HepG2 (cell line): ENCODE data around the gene NDUFS2. TPM values are rescaled to one million over a fixed set of nuclear protein-coding genes. Genes with fewer than 3 reads are reported as not detected.
A peak's percentile ranks its signal among the peaks of the same experiment; 100 is the strongest.

Experiments used
- CTCF ChIP-seq: sonication (generic); formaldehyde crosslinking; IDR thresholded peaks from 2 replicates; pipeline ENCODE4 v1.5.0; 2020; ENCODE audit warnings: mild to moderate bottlenecking, missing genetic modification reagents, moderate library complexity
- HIVEP1 ChIP-seq: sonication (generic); formaldehyde crosslinking; IDR thresholded peaks from 2 replicates; pipeline ENCODE4 v1.4.0; 2020; ENCODE audit warnings: mild to moderate bottlenecking, missing genetic modification reagents
- HMGXB3 ChIP-seq: sonication (generic); formaldehyde crosslinking; IDR thresholded peaks from 2 replicates; pipeline ENCODE4 v1.4.0; 2020; ENCODE audit warnings: missing genetic modification reagents, borderline replicate concordance
- HNF4A ChIP-seq: sonication (generic); formaldehyde crosslinking; IDR thresholded peaks from 2 replicates; pipeline ENCODE4 v1.4.0; 2020; ENCODE audit warnings: missing genetic modification reagents
- HNF4G ChIP-seq, 2 experiments: sonication (generic) in 1 of 2; formaldehyde crosslinking in 1 of 2; IDR thresholded peaks; 2 replicates each; pipeline versions ENCODE4 v1.4.0 to v1.6.1; 2011 to 2020; ENCODE audit warnings: borderline replicate concordance in 2 of 2, low read depth in 2 of 2, mild to moderate bottlenecking in 2 of 2, low read length in 1 of 2, missing genetic modification reagents in 1 of 2, moderate library complexity in 1 of 2
- NFE2L2 ChIP-seq: fragments of 150-350 bp; IDR thresholded peaks from 2 replicates; pipeline ENCODE4 v1.6.1; 2014; ENCODE audit warnings: low read length
- NFRKB ChIP-seq: fragments of 450-650 bp; IDR thresholded peaks from 2 replicates; pipeline ENCODE4 v1.6.1; 2017
- POLR2A ChIP-seq, 2 experiments: IDR thresholded peaks; 2 replicates each; pipeline ENCODE4 v1.6.1; 2011; ENCODE audit warnings: low read depth in 2 of 2, low read length in 2 of 2, mild to moderate bottlenecking in 1 of 2, moderate library complexity in 1 of 2; ENCODE audit not compliant: insufficient read depth in 1 of 2
- TCF7 ChIP-seq: sonication (generic); IDR thresholded peaks from 2 replicates; pipeline ENCODE4 v1.6.1; 2016; ENCODE audit warnings: antibody characterized with exemption, low read depth
- YEATS4 ChIP-seq: sonication (generic); formaldehyde crosslinking; IDR thresholded peaks from 2 replicates; pipeline ENCODE4 v1.4.0; 2020; ENCODE audit warnings: missing genetic modification reagents, borderline replicate concordance
- ZNF451 ChIP-seq: sonication (generic); formaldehyde crosslinking; IDR thresholded peaks from 2 replicates; pipeline ENCODE4 v1.5.0; 2020; ENCODE audit warnings: mild to moderate bottlenecking, missing genetic modification reagents
- ZNF543 ChIP-seq: sonication (generic); formaldehyde crosslinking; IDR thresholded peaks from 2 replicates; pipeline ENCODE4 v1.4.0; 2020; ENCODE audit warnings: mild to moderate bottlenecking, missing genetic modification reagents
- ZNF598 ChIP-seq: sonication (generic); formaldehyde crosslinking; IDR thresholded peaks from 2 replicates; pipeline ENCODE4 v1.5.1; 2020; ENCODE audit warnings: mild to moderate bottlenecking, missing genetic modification reagents, borderline replicate concordance
- ZNF616 ChIP-seq: sonication (generic); formaldehyde crosslinking; IDR thresholded peaks from 2 replicates; pipeline ENCODE4 v1.5.0; 2020; ENCODE audit warnings: low read depth, mild to moderate bottlenecking, missing genetic modification reagents
- polyA plus RNA-seq, 8 experiments: library from polyadenylated mRNA; depleted of rRNA in 3 of 8; stranded (reverse) in 7 of 8; unstranded in 1 of 8; fragments of >200 nt; fragmentation: Illumina TruSeq in 4 of 8; extraction: Trizol in 4 of 8; gene quantifications; 2 replicates each; pipeline versions ENCODE4 v1.2.1 to v1.2.3, GENCODE V29; 2011 to 2016; ENCODE audit warnings: low read depth in 4 of 8, missing spikeins in 1 of 8, mixed read lengths in 1 of 8; ENCODE audit not compliant: insufficient read depth in 1 of 8
- total RNA-seq, 5 experiments: library from RNA; depleted of rRNA; stranded (reverse); fragments of >200 nt; fragmentation: Illumina TruSeq; extraction: Trizol; gene quantifications; 2 replicates each; pipeline ENCODE4 v1.2.3, GENCODE V29; 2016; ENCODE audit warnings: low read depth in 1 of 5
- TF ChIP-seq, protein P1 (sequence below): sonication (generic); formaldehyde crosslinking; IDR thresholded peaks from 2 replicates; pipeline ENCODE4 v1.4.0; 2020; ENCODE audit warnings: low read depth, mild to moderate bottlenecking, missing genetic modification reagents
- TF ChIP-seq, protein P2 (sequence below): IDR thresholded peaks from 2 replicates; pipeline ENCODE4 v1.6.1; 2012; ENCODE audit warnings: inconsistent platforms
- TF ChIP-seq, protein P3 (sequence below), 2 experiments: IDR thresholded peaks; 2 replicates each; pipeline ENCODE4 v1.6.1; 2011 to 2012; ENCODE audit warnings: low read length in 2 of 2, borderline replicate concordance in 1 of 2, low read depth in 1 of 2, mild to moderate bottlenecking in 1 of 2, moderate library complexity in 1 of 2

NDUFS2 gene
- total and polyA plus RNA-seq, 2 of the 13 experiments (the other 11 are each of a cell fraction or from before 2014, with no cell fraction given) = 89.9 to 118 TPM

GRCh38 chr1:161153682-161154337, 48.4 kb upstream of the NDUFS2 start, which contains the start of gene UFC1 (continued):
- TF ChIP-seq HMGXB3 (CRISPR knock-in tag) = no peak
- TF ChIP-seq HIVEP1 (CRISPR knock-in tag) = no peak
- TF ChIP-seq, protein P1, sequence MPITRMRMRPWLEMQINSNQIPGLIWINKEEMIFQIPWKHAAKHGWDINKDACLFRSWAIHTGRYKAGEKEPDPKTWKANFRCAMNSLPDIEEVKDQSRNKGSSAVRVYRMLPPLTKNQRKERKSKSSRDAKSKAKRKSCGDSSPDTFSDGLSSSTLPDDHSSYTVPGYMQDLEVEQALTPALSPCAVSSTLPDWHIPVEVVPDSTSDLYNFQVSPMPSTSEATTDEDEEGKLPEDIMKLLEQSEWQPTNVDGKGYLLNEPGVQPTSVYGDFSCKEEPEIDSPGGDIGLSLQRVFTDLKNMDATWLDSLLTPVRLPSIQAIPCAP (CRISPR knock-in tag) = no peak
- peak; percentile 94 for TF ChIP-seq YEATS4 (CRISPR knock-in tag)
- TF ChIP-seq ZNF616 (CRISPR knock-in tag) = no peak
- TF ChIP-seq, protein P2, sequence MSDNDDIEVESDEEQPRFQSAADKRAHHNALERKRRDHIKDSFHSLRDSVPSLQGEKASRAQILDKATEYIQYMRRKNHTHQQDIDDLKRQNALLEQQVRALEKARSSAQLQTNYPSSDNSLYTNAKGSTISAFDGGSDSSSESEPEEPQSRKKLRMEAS = peak; percentile 81
- peak; percentile 77 to 93 for TF ChIP-seq POLR2A (IDR thresholded peaks at IDR 0.05; ENCODE audit: insufficient read depth in 1 of 2, low read depth in 2 of 2, low read length in 2 of 2)
- TF ChIP-seq ZNF451 (CRISPR knock-in tag) = no peak
- TF ChIP-seq HNF4G (IDR thresholded peaks at IDR 0.05; ENCODE audit: borderline replicate concordance, low read depth, low read length) = 0 out of 2 replicates have a peak, but pooled peaks have one; percentile 0
- TF ChIP-seq HNF4G (CRISPR knock-in tag; IDR thresholded peaks at IDR 0.05; ENCODE audit: borderline replicate concordance, low read depth) = 0 out of 2 replicates have a peak, but pooled peaks have one; percentile 31
- TF ChIP-seq, protein P3, sequence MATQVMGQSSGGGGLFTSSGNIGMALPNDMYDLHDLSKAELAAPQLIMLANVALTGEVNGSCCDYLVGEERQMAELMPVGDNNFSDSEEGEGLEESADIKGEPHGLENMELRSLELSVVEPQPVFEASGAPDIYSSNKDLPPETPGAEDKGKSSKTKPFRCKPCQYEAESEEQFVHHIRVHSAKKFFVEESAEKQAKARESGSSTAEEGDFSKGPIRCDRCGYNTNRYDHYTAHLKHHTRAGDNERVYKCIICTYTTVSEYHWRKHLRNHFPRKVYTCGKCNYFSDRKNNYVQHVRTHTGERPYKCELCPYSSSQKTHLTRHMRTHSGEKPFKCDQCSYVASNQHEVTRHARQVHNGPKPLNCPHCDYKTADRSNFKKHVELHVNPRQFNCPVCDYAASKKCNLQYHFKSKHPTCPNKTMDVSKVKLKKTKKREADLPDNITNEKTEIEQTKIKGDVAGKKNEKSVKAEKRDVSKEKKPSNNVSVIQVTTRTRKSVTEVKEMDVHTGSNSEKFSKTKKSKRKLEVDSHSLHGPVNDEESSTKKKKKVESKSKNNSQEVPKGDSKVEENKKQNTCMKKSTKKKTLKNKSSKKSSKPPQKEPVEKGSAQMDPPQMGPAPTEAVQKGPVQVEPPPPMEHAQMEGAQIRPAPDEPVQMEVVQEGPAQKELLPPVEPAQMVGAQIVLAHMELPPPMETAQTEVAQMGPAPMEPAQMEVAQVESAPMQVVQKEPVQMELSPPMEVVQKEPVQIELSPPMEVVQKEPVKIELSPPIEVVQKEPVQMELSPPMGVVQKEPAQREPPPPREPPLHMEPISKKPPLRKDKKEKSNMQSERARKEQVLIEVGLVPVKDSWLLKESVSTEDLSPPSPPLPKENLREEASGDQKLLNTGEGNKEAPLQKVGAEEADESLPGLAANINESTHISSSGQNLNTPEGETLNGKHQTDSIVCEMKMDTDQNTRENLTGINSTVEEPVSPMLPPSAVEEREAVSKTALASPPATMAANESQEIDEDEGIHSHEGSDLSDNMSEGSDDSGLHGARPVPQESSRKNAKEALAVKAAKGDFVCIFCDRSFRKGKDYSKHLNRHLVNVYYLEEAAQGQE (IDR thresholded peaks at IDR 0.05; ENCODE audit: borderline replicate concordance in 1 of 2, low read depth in 1 of 2, low read length in 2 of 2) = no peak
- no peak for TF ChIP-seq ZNF598 (CRISPR knock-in tag)
- TF ChIP-seq TCF7 = no peak
- peak; percentile 81 for TF ChIP-seq NFRKB
- no peak for TF ChIP-seq NFE2L2
- no peak for TF ChIP-seq ZNF543 (CRISPR knock-in tag)
- TF ChIP-seq CTCF (CRISPR knock-in tag) = no peak
- TF ChIP-seq HNF4A (CRISPR knock-in tag) = no peak
